Measurements from ENCODE around the gene DPYD.

DNA sequence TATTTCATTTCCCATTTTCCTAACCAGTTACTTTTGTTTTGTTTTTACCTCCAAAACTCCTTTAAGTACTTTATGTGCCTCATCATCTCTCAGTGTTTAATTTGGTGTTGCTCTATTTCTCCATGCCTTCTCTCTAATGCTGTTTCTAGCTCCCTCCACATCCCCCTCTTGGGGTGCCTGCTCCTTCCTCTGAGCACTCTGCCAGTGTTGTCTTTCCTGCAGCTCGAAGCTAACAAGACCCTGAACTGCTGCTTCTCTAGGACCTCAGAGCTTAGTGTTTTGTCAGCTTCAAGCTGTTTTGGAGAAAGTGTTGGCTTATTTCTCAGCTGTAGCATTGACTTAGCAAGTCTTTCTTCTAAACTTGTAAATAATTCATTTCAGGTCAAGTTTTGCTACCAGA, 290.6 kb downstream of the DPYD start:
- TF ChIP-seq, protein P1, sequence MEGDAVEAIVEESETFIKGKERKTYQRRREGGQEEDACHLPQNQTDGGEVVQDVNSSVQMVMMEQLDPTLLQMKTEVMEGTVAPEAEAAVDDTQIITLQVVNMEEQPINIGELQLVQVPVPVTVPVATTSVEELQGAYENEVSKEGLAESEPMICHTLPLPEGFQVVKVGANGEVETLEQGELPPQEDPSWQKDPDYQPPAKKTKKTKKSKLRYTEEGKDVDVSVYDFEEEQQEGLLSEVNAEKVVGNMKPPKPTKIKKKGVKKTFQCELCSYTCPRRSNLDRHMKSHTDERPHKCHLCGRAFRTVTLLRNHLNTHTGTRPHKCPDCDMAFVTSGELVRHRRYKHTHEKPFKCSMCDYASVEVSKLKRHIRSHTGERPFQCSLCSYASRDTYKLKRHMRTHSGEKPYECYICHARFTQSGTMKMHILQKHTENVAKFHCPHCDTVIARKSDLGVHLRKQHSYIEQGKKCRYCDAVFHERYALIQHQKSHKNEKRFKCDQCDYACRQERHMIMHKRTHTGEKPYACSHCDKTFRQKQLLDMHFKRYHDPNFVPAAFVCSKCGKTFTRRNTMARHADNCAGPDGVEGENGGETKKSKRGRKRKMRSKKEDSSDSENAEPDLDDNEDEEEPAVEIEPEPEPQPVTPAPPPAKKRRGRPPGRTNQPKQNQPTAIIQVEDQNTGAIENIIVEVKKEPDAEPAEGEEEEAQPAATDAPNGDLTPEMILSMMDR (IDR thresholded peaks at IDR 0.05): no peak
- TF ChIP-seq EP300 (IDR thresholded peaks at IDR 0.05; ENCODE audit: borderline replicate concordance in 1 of 2, low read depth in 1 of 2, low read length in 1 of 2): no peak
- no peak for TF ChIP-seq SIN3A (IDR thresholded peaks at IDR 0.05; ENCODE audit: borderline replicate concordance, low read depth, low read length)
- TF ChIP-seq RAD21 (IDR thresholded peaks at IDR 0.05; ENCODE audit: low read length): no peak
- TF ChIP-seq, protein P2, sequence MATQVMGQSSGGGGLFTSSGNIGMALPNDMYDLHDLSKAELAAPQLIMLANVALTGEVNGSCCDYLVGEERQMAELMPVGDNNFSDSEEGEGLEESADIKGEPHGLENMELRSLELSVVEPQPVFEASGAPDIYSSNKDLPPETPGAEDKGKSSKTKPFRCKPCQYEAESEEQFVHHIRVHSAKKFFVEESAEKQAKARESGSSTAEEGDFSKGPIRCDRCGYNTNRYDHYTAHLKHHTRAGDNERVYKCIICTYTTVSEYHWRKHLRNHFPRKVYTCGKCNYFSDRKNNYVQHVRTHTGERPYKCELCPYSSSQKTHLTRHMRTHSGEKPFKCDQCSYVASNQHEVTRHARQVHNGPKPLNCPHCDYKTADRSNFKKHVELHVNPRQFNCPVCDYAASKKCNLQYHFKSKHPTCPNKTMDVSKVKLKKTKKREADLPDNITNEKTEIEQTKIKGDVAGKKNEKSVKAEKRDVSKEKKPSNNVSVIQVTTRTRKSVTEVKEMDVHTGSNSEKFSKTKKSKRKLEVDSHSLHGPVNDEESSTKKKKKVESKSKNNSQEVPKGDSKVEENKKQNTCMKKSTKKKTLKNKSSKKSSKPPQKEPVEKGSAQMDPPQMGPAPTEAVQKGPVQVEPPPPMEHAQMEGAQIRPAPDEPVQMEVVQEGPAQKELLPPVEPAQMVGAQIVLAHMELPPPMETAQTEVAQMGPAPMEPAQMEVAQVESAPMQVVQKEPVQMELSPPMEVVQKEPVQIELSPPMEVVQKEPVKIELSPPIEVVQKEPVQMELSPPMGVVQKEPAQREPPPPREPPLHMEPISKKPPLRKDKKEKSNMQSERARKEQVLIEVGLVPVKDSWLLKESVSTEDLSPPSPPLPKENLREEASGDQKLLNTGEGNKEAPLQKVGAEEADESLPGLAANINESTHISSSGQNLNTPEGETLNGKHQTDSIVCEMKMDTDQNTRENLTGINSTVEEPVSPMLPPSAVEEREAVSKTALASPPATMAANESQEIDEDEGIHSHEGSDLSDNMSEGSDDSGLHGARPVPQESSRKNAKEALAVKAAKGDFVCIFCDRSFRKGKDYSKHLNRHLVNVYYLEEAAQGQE (IDR thresholded peaks at IDR 0.05; ENCODE audit: low read depth, low read length): no peak
- TF ChIP-seq EZH2phosphoT487 (IDR thresholded peaks at IDR 0.05; ENCODE audit: borderline replicate concordance, low read depth): no peak
- TF ChIP-seq, protein P3, sequence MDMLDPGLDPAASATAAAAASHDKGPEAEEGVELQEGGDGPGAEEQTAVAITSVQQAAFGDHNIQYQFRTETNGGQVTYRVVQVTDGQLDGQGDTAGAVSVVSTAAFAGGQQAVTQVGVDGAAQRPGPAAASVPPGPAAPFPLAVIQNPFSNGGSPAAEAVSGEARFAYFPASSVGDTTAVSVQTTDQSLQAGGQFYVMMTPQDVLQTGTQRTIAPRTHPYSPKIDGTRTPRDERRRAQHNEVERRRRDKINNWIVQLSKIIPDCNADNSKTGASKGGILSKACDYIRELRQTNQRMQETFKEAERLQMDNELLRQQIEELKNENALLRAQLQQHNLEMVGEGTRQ (IDR thresholded peaks at IDR 0.05; ENCODE audit: borderline replicate concordance, low read depth, low read length): no peak
- TF ChIP-seq FOXM1 (IDR thresholded peaks at IDR 0.05; ENCODE audit: low read depth): no peak
- no peak for TF ChIP-seq MXI1 (IDR thresholded peaks at IDR 0.05; ENCODE audit: low read depth, low read length)
- no peak for TF ChIP-seq RCOR1 (IDR thresholded peaks at IDR 0.05; ENCODE audit: low read length)
